HepG2 (cell line): ENCODE data around the gene NFKBIL1. TPM values are rescaled to one million over a fixed set of nuclear protein-coding genes. Genes with fewer than 3 reads are reported as not detected.
A peak's percentile ranks its signal among the peaks of the same experiment; 100 is the strongest.

Experiments
- ATRX ChIP-seq: sonication (generic); formaldehyde crosslinking; IDR thresholded peaks from 2 replicates; pipeline ENCODE4 v1.4.0; 2020; ENCODE audit warnings: missing genetic modification reagents, borderline replicate concordance
- DR1 ChIP-seq: sonication (generic); formaldehyde crosslinking; IDR thresholded peaks from 2 replicates; pipeline ENCODE4 v1.8.0; 2021; ENCODE audit warnings: mild to moderate bottlenecking, missing genetic modification reagents, inconsistent platforms
- IRF2 ChIP-seq: IDR thresholded peaks from 2 replicates; pipeline ENCODE4 v1.6.1; 2018; ENCODE audit warnings: missing genetic modification reagents, missing compliant biosample characterization
- MAFG ChIP-seq: sonication (generic); formaldehyde crosslinking; IDR thresholded peaks from 2 replicates; pipeline ENCODE4 v1.5.1; 2020; ENCODE audit warnings: mild to moderate bottlenecking, missing genetic modification reagents
- MXD1 ChIP-seq: sonication (generic); formaldehyde crosslinking; IDR thresholded peaks from 2 replicates; pipeline ENCODE4 v1.4.0; 2020; ENCODE audit warnings: mild to moderate bottlenecking, missing genetic modification reagents
- MXD4 ChIP-seq: IDR thresholded peaks from 2 replicates; pipeline ENCODE4 v1.6.1; 2016; ENCODE audit warnings: mild to moderate bottlenecking, missing biosample characterization, missing genetic modification reagents
- NR1H2 ChIP-seq: sonication (generic); formaldehyde crosslinking; IDR thresholded peaks from 2 replicates; pipeline ENCODE4 v1.8.1; 2022; ENCODE audit warnings: low read depth, missing genetic modification reagents, borderline replicate concordance
- SIN3B ChIP-seq: fragments of 150-350 bp; IDR thresholded peaks from 2 replicates; pipeline ENCODE4 v1.6.1; 2014; ENCODE audit warnings: low read length
- STAT5B ChIP-seq: sonication (generic); formaldehyde crosslinking; IDR thresholded peaks from 2 replicates; pipeline ENCODE4 v1.4.0; 2020; ENCODE audit warnings: missing genetic modification reagents
- TBP ChIP-seq: sonication (generic); formaldehyde crosslinking; IDR thresholded peaks from 2 replicates; pipeline ENCODE4 v1.5.0; 2020; ENCODE audit warnings: missing genetic modification reagents
- TBX3 ChIP-seq: fragments of 450-650 bp; IDR thresholded peaks from 2 replicates; pipeline ENCODE4 v1.6.1; 2017; ENCODE audit warnings: antibody characterized with exemption, mild to moderate bottlenecking, inconsistent platforms, borderline replicate concordance
- TCF7 ChIP-seq: sonication (generic); IDR thresholded peaks from 2 replicates; pipeline ENCODE4 v1.6.1; 2016; ENCODE audit warnings: antibody characterized with exemption, low read depth
- YEATS2 ChIP-seq: sonication (generic); formaldehyde crosslinking; IDR thresholded peaks from 2 replicates; pipeline ENCODE4 v1.4.0; 2020; ENCODE audit warnings: missing genetic modification reagents, borderline replicate concordance
- ZFP36L1 ChIP-seq: sonication (generic); formaldehyde crosslinking; IDR thresholded peaks from 2 replicates; pipeline ENCODE4 v1.8.0; 2022; ENCODE audit warnings: mild to moderate bottlenecking, missing genetic modification reagents, moderate library complexity
- ZMYM2 ChIP-seq: sonication (generic); formaldehyde crosslinking; IDR thresholded peaks from 2 replicates; pipeline ENCODE4 v1.8.0; 2022; ENCODE audit warnings: mild to moderate bottlenecking, missing genetic modification reagents
- ZNF121 ChIP-seq: sonication (generic); formaldehyde crosslinking; IDR thresholded peaks from 2 replicates; pipeline ENCODE4 v1.5.0; 2020; ENCODE audit warnings: mild to moderate bottlenecking, missing genetic modification reagents
- ZNF205 ChIP-seq: IDR thresholded peaks from 2 replicates; pipeline ENCODE4 v1.6.1; 2018; ENCODE audit warnings: missing biosample characterization, missing genetic modification reagents
- ZNF234 ChIP-seq: sonication (generic); formaldehyde crosslinking; conservative IDR thresholded peaks from 2 replicates; pipeline ENCODE4 v1.5.1; 2020; ENCODE audit warnings: mild to moderate bottlenecking, missing genetic modification reagents
- ZNF337 ChIP-seq: sonication (generic); formaldehyde crosslinking; IDR thresholded peaks from 2 replicates; pipeline ENCODE4 v1.5.1; 2020; ENCODE audit warnings: missing genetic modification reagents, low read depth, mild to moderate bottlenecking, borderline replicate concordance
- ZNF343 ChIP-seq: sonication (generic); formaldehyde crosslinking; IDR thresholded peaks from 2 replicates; pipeline ENCODE4 v1.4.0; 2020; ENCODE audit warnings: mild to moderate bottlenecking, missing genetic modification reagents
- ZNF552 ChIP-seq: sonication (generic); formaldehyde crosslinking; IDR thresholded peaks from 2 replicates; pipeline ENCODE4 v1.9.0; 2022; ENCODE audit warnings: missing genetic modification reagents, mild to moderate bottlenecking, borderline replicate concordance
- ZNF781 ChIP-seq: sonication (generic); formaldehyde crosslinking; IDR thresholded peaks from 2 replicates; pipeline ENCODE4 v1.5.1; 2020; ENCODE audit warnings: borderline replicate concordance, mild to moderate bottlenecking, missing genetic modification reagents; ENCODE audit errors: not compliant biosample characterization
- polyA plus RNA-seq, 8 experiments: library from polyadenylated mRNA; depleted of rRNA in 3 of 8; stranded (reverse) in 7 of 8; unstranded in 1 of 8; fragments of >200 nt; fragmentation: Illumina TruSeq in 4 of 8; extraction: Trizol in 4 of 8; gene quantifications; 2 replicates each; pipeline versions ENCODE4 v1.2.1 to v1.2.3, GENCODE V29; 2011 to 2016; ENCODE audit warnings: low read depth in 4 of 8, missing spikeins in 1 of 8, mixed read lengths in 1 of 8; ENCODE audit not compliant: insufficient read depth in 1 of 8
- total RNA-seq, 5 experiments: library from RNA; depleted of rRNA; stranded (reverse); fragments of >200 nt; fragmentation: Illumina TruSeq; extraction: Trizol; gene quantifications; 2 replicates each; pipeline ENCODE4 v1.2.3, GENCODE V29; 2016; ENCODE audit warnings: low read depth in 1 of 5
- TF ChIP-seq, protein P1 (sequence below): sonication (generic); formaldehyde crosslinking; IDR thresholded peaks from 2 replicates; pipeline ENCODE4 v1.4.0; 2020; ENCODE audit warnings: missing genetic modification reagents

NFKBIL1 gene
- total and polyA plus RNA-seq, 2 of the 13 experiments (the other 11 are each of a cell fraction or from before 2014, with no cell fraction given): 9.7 to 19.5 TPM

DNA sequence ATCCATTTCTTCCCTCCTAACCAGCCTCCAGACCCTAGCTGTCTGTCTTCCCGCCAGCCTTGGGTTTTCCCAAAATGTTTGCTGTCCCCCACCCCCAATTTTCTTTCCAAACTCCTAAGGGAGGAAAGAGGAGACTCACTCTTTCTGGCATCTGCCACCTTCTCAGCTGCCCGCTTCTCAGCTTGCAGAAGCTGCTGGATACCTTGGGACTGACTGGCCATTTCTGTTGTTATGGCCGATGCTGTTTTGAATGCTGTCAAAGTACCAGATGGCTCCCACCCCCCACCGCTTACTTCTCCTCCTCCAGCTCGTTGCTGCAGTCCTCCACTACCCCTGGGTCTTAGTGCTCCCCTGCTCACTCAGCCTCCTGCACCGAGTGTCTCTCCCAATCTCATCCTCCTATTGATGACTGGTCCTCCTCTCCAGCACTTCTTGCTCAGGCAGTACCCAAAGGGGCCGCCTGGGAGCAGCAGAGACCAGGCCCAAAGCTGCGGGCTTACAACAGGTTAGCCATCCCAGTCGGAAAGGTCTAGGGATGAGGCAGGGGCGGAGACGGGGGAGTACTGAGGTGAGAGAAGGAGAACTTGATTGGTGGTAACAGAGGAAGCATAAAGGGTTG is 960 bp upstream of the NFKBIL1 start, which contains the start of gene ATP6V1G2 (continued):
- TF ChIP-seq MXD1 (CRISPR knock-in tag) (no peak), ZFP36L1 (CRISPR knock-in tag) (no peak), SIN3B (peak; percentile 74; the same call in 1 of the 2 replicates), IRF2 (CRISPR knock-in tag) (peak; percentile 76; the same call in 1 of the 2 replicates), MXD4 (CRISPR knock-in tag) (0 out of 2 replicates have a peak, but pooled peaks have one; percentile 10), ZNF343 (CRISPR knock-in tag) (0 out of 2 replicates have a peak, but pooled peaks have one; percentile 13), ZNF781 (no peak), STAT5B (CRISPR knock-in tag) (no peak), ZMYM2 (CRISPR knock-in tag) (no peak), NR1H2 (CRISPR knock-in tag) (no peak), ZNF121 (CRISPR knock-in tag) (no peak), YEATS2 (CRISPR knock-in tag) (peak; percentile 38; the same call in 1 of the 2 replicates), TBX3 (no peak), ZNF552 (no peak), ZNF205 (0 out of 2 replicates have a peak, but pooled peaks have one; percentile 32), ZNF337 (CRISPR knock-in tag) (no peak), TBP (CRISPR knock-in tag) (no peak), TCF7 (no peak), MAFG (CRISPR knock-in tag) (no peak), ATRX (no peak), ZNF234 (CRISPR knock-in tag) (0 out of 2 replicates have a peak, but pooled peaks have one; percentile 46), DR1 (CRISPR knock-in tag) (no peak)
- TF ChIP-seq, protein P1, sequence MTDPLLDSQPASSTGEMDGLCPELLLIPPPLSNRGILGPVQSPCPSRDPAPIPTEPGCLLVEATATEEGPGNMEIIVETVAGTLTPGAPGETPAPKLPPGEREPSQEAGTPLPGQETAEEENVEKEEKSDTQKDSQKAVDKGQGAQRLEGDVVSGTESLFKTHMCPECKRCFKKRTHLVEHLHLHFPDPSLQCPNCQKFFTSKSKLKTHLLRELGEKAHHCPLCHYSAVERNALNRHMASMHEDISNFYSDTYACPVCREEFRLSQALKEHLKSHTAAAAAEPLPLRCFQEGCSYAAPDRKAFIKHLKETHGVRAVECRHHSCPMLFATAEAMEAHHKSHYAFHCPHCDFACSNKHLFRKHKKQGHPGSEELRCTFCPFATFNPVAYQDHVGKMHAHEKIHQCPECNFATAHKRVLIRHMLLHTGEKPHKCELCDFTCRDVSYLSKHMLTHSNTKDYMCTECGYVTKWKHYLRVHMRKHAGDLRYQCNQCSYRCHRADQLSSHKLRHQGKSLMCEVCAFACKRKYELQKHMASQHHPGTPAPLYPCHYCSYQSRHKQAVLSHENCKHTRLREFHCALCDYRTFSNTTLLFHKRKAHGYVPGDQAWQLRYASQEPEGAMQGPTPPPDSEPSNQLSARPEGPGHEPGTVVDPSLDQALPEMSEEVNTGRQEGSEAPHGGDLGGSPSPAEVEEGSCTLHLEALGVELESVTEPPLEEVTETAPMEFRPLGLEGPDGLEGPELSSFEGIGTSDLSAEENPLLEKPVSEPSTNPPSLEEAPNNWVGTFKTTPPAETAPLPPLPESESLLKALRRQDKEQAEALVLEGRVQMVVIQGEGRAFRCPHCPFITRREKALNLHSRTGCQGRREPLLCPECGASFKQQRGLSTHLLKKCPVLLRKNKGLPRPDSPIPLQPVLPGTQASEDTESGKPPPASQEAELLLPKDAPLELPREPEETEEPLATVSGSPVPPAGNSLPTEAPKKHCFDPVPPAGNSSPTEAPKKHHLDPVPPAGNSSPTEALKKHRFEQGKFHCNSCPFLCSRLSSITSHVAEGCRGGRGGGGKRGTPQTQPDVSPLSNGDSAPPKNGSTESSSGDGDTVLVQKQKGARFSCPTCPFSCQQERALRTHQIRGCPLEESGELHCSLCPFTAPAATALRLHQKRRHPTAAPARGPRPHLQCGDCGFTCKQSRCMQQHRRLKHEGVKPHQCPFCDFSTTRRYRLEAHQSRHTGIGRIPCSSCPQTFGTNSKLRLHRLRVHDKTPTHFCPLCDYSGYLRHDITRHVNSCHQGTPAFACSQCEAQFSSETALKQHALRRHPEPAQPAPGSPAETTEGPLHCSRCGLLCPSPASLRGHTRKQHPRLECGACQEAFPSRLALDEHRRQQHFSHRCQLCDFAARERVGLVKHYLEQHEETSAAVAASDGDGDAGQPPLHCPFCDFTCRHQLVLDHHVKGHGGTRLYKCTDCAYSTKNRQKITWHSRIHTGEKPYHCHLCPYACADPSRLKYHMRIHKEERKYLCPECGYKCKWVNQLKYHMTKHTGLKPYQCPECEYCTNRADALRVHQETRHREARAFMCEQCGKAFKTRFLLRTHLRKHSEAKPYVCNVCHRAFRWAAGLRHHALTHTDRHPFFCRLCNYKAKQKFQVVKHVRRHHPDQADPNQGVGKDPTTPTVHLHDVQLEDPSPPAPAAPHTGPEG (CRISPR knock-in tag): no peak
